Measurements from ENCODE around the gene KBTBD4. TPM values are rescaled to one million over a fixed set of nuclear protein-coding genes. Genes with fewer than 3 reads are reported as not detected.

The KBTBD4 gene
- total RNA-seq (10 to 100 TPM; 26.1 to 29.1 TPM), polyA plus RNA-seq (10 to 100 TPM; 44.3 to 45.1 (median 44.3) TPM), total RNA-seq (31.8 to 57.7 (median 44.1) reads per million in 6 experiments)

- POLR2A ChIA-PET, result interaction anchor here (0.6 to 3.7 kb wide), 16 partner anchors 8 to 878 kb away, joined by 3 to 38 read pairs (median 4); partner anchors contain the start of genes AGBL2, ARHGAP1, CELF1 and DDB2
- H3K4me3 Mint-ChIP-seq, result peak within 1 kb of the TSS; percentile 93 to 100 (median 100)
- peaks cover 11 to 49% (median 48%) of the 10 kb centered on the region in 4 donors for H3K4me1 Mint-ChIP-seq
- no peaks in the 10 kb centered on the region for H3K9me3 Mint-ChIP-seq
- ATAC-seq, result peak; percentile 93 to 95
- peaks cover 4 to 64% (median 11%) of the 10 kb centered on the region in 3 donors for H3K36me3 Mint-ChIP-seq
- H3K27me3 Mint-ChIP-seq, result peaks cover 0 to 2% (median 0%) of the 10 kb centered on the region in 5 donors
- peak within 1 kb of the TSS; percentile 96 to 100 (median 99) for H3K27ac Mint-ChIP-seq
- DNase-seq, result peak; percentile 78 to 94 (median 88)
These were observed at the start of gene KBTBD4, which contains the start of gene NDUFS3 for GRCh38 chr11:47578524-47579494. Gene KBTBD4 (minus strand): TSS chr11:47578970. CDS start chr11:47578951, 19 bp downstream. Gene NDUFS3 (plus strand): TSS chr11:47579074. CDS start chr11:47579092, 18 bp downstream.

DNA sequence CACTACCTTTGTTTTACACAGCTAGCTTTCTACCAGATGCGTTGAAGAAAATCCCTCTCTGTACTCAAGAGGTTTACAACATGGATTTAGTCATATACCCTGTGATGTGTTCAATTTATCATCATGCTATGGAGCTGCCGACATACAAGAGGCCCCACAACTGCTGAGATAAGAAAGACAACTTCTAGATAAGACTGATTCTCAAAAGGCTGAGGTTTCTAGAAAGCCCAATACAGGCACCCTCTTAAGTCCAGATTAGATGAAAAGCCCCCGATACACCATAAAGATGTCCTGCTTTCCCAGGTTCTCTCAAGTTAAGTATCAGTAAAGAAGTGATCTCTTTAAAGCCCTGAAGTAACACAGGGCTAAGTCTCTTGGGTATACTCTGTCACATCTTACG, 49.3 kb upstream of the KBTBD4 start:
- no peaks in the 10 kb centered on the region for H3K9me3 Mint-ChIP-seq
- no peak for DNase-seq
- no peak overlapping the region for H3K4me3 Mint-ChIP-seq
- H3K27me3 Mint-ChIP-seq, result no peaks in the 10 kb centered on the region
- no peaks in the 10 kb centered on the region for H3K4me1 Mint-ChIP-seq
- no peak for ATAC-seq
- POLR2A ChIA-PET, result no interaction called here
- H3K27ac Mint-ChIP-seq, result no peak overlapping the region
- peaks cover 8 to 88% (median 29%) of the 10 kb centered on the region in 3 donors for H3K36me3 Mint-ChIP-seq

GRCh38 chr11:47626234-47626633, 47.5 kb upstream of the KBTBD4 start:
- Mint-ChIP-seq H3K4me1 (no peaks in the 10 kb centered on the region), H3K4me3 (no peak overlapping the region), H3K27me3 (no peaks in the 10 kb centered on the region), H3K36me3 (peaks cover 8 to 86% (median 24%) of the 10 kb centered on the region in 3 donors), H3K27ac (no peak overlapping the region), H3K9me3 (no peaks in the 10 kb centered on the region)
- no peak for ATAC-seq
- POLR2A ChIA-PET, result interaction anchor here (0.6 kb wide), 1 partner anchor 47 kb away, joined by 3 read pairs; no protein-coding TSS in a partner anchor
- no peak for DNase-seq

GRCh38 chr11:47620836-47621378, 42.1 kb upstream of the KBTBD4 start:
- no peaks in the 10 kb centered on the region for H3K9me3 Mint-ChIP-seq
- H3K27ac Mint-ChIP-seq, result peak overlapping the region in 1 of 10 donors; percentile 34
- POLR2A ChIA-PET, result interaction anchor here (0.6 kb wide), 1 partner anchor 38 kb away, joined by 3 read pairs; no protein-coding TSS in a partner anchor

DNA sequence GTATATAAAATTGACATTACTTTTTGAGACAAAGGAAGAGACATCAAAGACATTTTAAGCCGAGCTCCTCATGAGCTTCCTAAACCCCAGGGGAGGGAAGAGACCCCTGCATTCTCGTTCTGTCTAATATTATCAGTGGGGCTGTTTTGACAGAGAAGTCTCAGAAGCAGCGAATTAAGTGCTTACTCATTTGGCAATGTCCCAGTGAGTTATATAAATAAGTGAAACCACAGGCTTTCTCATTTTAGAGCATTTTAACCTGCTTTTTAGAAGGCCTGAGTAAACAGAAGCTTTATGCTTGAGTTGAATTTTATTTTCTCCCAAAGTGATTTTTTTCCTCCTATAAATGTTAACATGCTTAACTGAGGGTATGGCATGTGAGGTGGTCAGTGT, 38.6 kb upstream of the KBTBD4 start:
- Mint-ChIP-seq H3K9me3 (no peaks in the 10 kb centered on the region), H3K4me1 (peaks cover 0 to 5% (median 0%) of the 10 kb centered on the region in 4 donors), H3K4me3 (no peak overlapping the region), H3K27me3 (no peaks in the 10 kb centered on the region), H3K36me3 (peaks cover 0 to 51% (median 2%) of the 10 kb centered on the region in 3 donors), H3K27ac (no peak overlapping the region)
- ATAC-seq, result no peak
- POLR2A ChIA-PET, result no interaction called here
- DNase-seq, result no peak

More at GRCh38 chr11:47620836-47621378, 42.1 kb upstream of the KBTBD4 start:
- no peak for ATAC-seq
- H3K36me3 Mint-ChIP-seq, result peaks cover 4 to 74% (median 7%) of the 10 kb centered on the region in 3 donors
- DNase-seq, result no peak
- H3K4me1 Mint-ChIP-seq, result peaks cover 0 to 4% (median 0%) of the 10 kb centered on the region in 4 donors
- H3K4me3 Mint-ChIP-seq, result no peak overlapping the region
- H3K27me3 Mint-ChIP-seq, result no peaks in the 10 kb centered on the region

DNA sequence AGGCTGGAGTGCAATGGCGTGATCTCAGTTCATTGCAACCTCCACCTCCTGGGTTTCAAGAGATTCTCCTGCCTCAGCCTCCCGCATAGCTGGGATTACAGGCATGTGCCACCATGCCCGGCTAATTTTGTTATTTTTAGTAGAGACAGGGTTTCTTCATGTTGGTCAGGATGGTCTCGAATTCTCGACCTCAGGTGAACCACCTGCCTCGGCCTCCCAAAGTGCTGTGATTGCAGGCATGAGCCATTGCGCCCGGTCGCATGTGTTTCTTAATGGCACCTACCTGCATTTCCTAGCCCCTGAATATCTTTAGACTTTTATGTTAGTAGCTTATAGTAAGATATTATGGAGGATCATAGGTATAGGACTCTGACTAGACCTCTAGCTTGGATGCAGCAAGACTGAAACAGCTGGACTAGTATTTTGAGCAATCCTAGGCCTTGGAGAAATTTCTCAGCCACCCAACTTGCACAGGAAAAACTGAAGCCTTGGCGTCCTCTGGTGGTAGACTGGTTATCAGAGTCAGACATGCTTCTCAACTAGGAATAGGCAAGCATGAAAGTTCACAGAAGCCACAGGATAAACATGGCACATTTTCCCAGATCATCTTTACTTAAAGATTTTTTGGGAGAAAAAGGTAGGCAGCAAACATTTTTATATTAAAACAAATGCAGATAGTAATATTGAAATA, 38.1 kb upstream of the KBTBD4 start:
- peaks cover 0 to 46% (median 2%) of the 10 kb centered on the region in 3 donors for H3K36me3 Mint-ChIP-seq
- H3K27ac Mint-ChIP-seq, result no peak overlapping the region
- H3K27me3 Mint-ChIP-seq, result no peaks in the 10 kb centered on the region
- H3K4me3 Mint-ChIP-seq, result no peak overlapping the region
- H3K4me1 Mint-ChIP-seq, result peaks cover 0 to 5% (median 0%) of the 10 kb centered on the region in 4 donors
- POLR2A ChIA-PET, result interaction anchor here (0.7 to 0.8 kb wide), 2 partner anchors 16 to 347 kb away, joined by 3 to 4 read pairs; partner anchors contain the start of gene MADD
- H3K9me3 Mint-ChIP-seq, result no peaks in the 10 kb centered on the region
- DNase-seq, result peak in 1 of 10 donors; percentile 6
- ATAC-seq, result no peak

GRCh38 chr11:47615249-47615648, 36.5 kb upstream of the KBTBD4 start:
- ATAC-seq, result no peak
- Mint-ChIP-seq H3K4me1 (peaks cover 0 to 12% (median 0%) of the 10 kb centered on the region in 4 donors), H3K36me3 (peaks cover 0 to 41% (median 0%) of the 10 kb centered on the region in 3 donors), H3K27ac (peak overlapping the region in 2 of 10 donors; percentile 25 to 29), H3K27me3 (no peaks in the 10 kb centered on the region), H3K4me3 (no peak overlapping the region), H3K9me3 (no peaks in the 10 kb centered on the region)
- POLR2A ChIA-PET, result interaction anchor here (0.6 kb wide), 1 partner anchor 69 kb away, joined by 6 read pairs; no protein-coding TSS in a partner anchor
- no peak for DNase-seq

DNA sequence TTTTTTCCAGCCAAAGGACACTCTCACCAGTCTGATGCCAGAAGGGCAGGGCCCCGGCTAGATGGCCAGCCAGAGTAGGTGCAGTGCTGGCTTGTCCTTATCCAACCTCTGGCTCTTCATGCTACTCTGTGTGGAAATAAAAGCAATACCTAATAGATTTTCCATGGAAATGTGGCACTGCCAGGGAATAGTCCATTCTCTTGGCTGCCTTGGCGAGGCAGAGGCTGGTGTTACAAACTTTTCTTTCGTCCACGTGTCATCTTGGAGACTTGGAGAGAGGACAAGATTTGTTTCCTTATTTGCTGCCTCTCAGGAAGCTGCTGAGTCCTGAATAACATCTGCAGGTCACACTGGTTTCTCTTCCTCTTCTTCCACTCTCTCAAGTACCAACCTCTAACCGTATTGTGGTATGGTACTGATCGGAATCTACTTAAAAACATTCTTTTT, 32.6 kb upstream of the KBTBD4 start:
- peak overlapping the region in 2 of 10 donors; percentile 3 to 13 for H3K27ac Mint-ChIP-seq
- POLR2A ChIA-PET, result no interaction called here
- DNase-seq (no peak), ATAC-seq (no peak)
- H3K9me3 Mint-ChIP-seq, result no peaks in the 10 kb centered on the region
- H3K4me1 Mint-ChIP-seq, result peaks cover 0 to 12% (median 0%) of the 10 kb centered on the region in 4 donors
- H3K4me3 Mint-ChIP-seq, result no peak overlapping the region
- H3K36me3 Mint-ChIP-seq, result peaks cover 0 to 19% (median 0%) of the 10 kb centered on the region in 3 donors
- no peaks in the 10 kb centered on the region for H3K27me3 Mint-ChIP-seq

- no peak for ATAC-seq
- Mint-ChIP-seq H3K4me1 (peaks cover 0 to 7% (median 0%) of the 10 kb centered on the region in 4 donors), H3K36me3 (peaks cover 0 to 24% (median 0%) of the 10 kb centered on the region in 3 donors), H3K27ac (peak overlapping the region in 4 of 10 donors; percentile 38 to 83 (median 46)), H3K4me3 (no peak overlapping the region), H3K9me3 (no peaks in the 10 kb centered on the region), H3K27me3 (no peaks in the 10 kb centered on the region)
- POLR2A ChIA-PET, result no interaction called here
- DNase-seq, result no peak
These were observed 30.9 kb upstream of the KBTBD4 start for GRCh38 chr11:47609675-47610074.

DNA sequence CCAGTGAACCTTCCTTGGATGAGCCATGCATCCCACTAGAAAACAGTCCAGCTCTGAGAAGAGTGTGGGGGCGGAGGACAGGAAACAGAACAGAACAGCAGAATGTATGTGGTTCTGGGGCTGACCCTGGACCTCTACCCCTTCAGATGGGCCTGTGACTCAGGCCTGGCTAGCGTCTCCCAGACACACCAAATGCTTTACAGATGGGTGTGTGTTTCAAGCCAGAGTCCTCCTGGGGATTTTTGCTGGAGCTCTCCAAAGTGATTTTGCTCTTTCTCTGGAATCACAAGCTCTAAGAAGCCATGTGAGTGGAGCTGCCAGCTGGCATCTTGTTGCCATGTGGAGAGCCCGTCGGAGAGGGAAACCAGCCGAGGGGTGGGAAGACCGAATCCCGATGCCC, 28.6 kb upstream of the KBTBD4 start:
- H3K9me3 Mint-ChIP-seq, result no peaks in the 10 kb centered on the region

GRCh38 chr11:47606731-47607130, 28.0 kb upstream of the KBTBD4 start:
- ATAC-seq (no peak), DNase-seq (no peak)
- Mint-ChIP-seq H3K4me1 (peaks cover 0 to 6% (median under 1%) of the 10 kb centered on the region in 4 donors), H3K27me3 (no peaks in the 10 kb centered on the region), H3K27ac (no peak overlapping the region), H3K4me3 (no peak overlapping the region), H3K36me3 (peaks cover 0 to 23% (median 0%) of the 10 kb centered on the region in 3 donors), H3K9me3 (no peaks in the 10 kb centered on the region)
- POLR2A ChIA-PET, result no interaction called here

More for the DNA sequence above, 28.6 kb upstream of the KBTBD4 start:
- POLR2A ChIA-PET, result no interaction called here
- Mint-ChIP-seq H3K27me3 (no peaks in the 10 kb centered on the region), H3K4me1 (peaks cover 0 to 7% (median under 1%) of the 10 kb centered on the region in 4 donors), H3K4me3 (no peak overlapping the region), H3K27ac (no peak overlapping the region), H3K36me3 (peaks cover 0 to 24% (median 0%) of the 10 kb centered on the region in 3 donors)
- no peak for ATAC-seq
- no peak for DNase-seq

GRCh38 chr11:47605921-47606320, 27.2 kb upstream of the KBTBD4 start:
- no peaks in the 10 kb centered on the region for H3K27me3 Mint-ChIP-seq
- ATAC-seq, result no peak
- no peak overlapping the region for H3K27ac Mint-ChIP-seq
- H3K4me3 Mint-ChIP-seq, result no peak overlapping the region
- POLR2A ChIA-PET, result interaction anchor here (0.5 kb wide), 1 partner anchor 56 kb away, joined by 5 read pairs; no protein-coding TSS in a partner anchor
- H3K4me1 Mint-ChIP-seq, result peaks cover 0 to 2% (median under 1%) of the 10 kb centered on the region in 4 donors
- no peaks in the 10 kb centered on the region for H3K9me3 Mint-ChIP-seq
- peaks cover 0 to 20% (median 0%) of the 10 kb centered on the region in 3 donors for H3K36me3 Mint-ChIP-seq
- no peak for DNase-seq
